ENCODE results near the gene DDR1. TPM values are rescaled to one million over a fixed set of nuclear protein-coding genes. Genes with fewer than 3 reads are reported as not detected.

DDR1 gene
- total RNA-seq, 1 donor from 2014 or later = 8.2 TPM

DNA sequence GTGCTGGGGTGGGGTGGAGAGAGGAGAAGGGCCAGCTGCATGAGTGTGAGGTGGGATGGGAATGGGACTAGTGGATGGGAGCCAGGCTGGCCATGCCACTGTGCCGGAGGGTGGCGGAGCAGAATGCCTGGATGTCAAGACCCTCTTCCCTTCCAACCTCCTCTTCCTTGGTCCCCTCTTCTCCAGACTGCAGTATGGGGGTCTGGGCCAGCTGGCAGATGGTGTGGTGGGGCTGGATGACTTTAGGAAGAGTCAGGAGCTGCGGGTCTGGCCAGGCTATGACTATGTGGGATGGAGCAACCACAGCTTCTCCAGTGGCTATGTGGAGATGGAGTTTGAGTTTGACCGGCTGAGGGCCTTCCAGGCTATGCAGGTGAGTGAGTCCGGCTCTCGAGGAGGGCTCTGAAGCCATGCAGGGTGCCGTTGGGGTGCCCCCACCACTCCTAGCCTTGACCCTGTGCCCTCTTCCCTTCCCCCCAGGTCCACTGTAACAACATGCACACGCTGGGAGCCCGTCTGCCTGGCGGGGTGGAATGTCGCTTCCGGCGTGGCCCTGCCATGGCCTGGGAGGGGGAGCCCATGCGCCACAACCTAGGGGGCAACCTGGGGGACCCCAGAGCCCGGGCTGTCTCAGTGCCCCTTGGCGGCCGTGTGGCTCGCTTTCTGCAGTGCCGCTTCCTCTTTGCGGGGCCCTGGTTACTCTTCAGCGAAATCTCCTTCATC is 7.7 kb downstream of the DDR1 start:
- no peaks in the 10 kb centered on the region for H3K9me3 Mint-ChIP-seq (ENCODE audit: unreplicated experiment)
- H3K27ac Mint-ChIP-seq (ENCODE audit: unreplicated experiment) = peak overlapping the region; percentile 61
- peaks cover 5% of the 10 kb centered on the region for H3K36me3 Mint-ChIP-seq (ENCODE audit: low read depth, unreplicated experiment)
- H3K27me3 Mint-ChIP-seq (ENCODE audit: unreplicated experiment) = peaks cover 7% of the 10 kb centered on the region
- peaks cover 2% of the 10 kb centered on the region for H3K4me1 Mint-ChIP-seq (ENCODE audit: unreplicated experiment)
- TF ChIP-seq, protein P1, sequence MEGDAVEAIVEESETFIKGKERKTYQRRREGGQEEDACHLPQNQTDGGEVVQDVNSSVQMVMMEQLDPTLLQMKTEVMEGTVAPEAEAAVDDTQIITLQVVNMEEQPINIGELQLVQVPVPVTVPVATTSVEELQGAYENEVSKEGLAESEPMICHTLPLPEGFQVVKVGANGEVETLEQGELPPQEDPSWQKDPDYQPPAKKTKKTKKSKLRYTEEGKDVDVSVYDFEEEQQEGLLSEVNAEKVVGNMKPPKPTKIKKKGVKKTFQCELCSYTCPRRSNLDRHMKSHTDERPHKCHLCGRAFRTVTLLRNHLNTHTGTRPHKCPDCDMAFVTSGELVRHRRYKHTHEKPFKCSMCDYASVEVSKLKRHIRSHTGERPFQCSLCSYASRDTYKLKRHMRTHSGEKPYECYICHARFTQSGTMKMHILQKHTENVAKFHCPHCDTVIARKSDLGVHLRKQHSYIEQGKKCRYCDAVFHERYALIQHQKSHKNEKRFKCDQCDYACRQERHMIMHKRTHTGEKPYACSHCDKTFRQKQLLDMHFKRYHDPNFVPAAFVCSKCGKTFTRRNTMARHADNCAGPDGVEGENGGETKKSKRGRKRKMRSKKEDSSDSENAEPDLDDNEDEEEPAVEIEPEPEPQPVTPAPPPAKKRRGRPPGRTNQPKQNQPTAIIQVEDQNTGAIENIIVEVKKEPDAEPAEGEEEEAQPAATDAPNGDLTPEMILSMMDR (IDR thresholded peaks at IDR 0.05; ENCODE audit: unreplicated experiment) = no peak
- H3K4me3 Mint-ChIP-seq (ENCODE audit: unreplicated experiment) = no peak overlapping the region
- no peak for DNase-seq (ENCODE audit: low spot score)

DNA sequence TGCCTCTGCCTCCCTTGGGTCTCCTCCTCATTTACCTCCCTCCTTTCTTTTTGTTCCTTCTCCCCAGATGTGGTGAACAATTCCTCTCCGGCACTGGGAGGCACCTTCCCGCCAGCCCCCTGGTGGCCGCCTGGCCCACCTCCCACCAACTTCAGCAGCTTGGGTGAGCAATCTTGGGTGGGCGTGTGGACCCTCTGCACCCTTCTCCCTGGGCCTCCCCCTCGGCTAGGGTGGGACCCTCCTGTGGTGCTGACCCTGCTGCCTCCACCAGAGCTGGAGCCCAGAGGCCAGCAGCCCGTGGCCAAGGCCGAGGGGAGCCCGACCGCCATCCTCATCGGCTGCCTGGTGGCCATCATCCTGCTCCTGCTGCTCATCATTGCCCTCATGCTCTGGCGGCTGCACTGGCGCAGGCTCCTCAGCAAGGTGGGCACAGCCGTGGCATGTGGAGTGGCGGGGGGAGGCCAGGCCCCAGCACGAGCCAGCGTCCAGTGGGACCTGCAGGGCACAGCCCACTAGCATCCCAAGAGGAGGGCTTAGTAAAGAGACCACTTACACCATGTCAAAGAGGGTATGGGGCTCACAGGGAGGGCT is 8.8 kb downstream of the DDR1 start:
- H3K27me3 Mint-ChIP-seq (ENCODE audit: unreplicated experiment) = peaks cover 9% of the 10 kb centered on the region
- no peak overlapping the region for H3K27ac Mint-ChIP-seq (ENCODE audit: unreplicated experiment)
- no peak for DNase-seq (ENCODE audit: low spot score)
- peaks cover 2% of the 10 kb centered on the region for H3K4me1 Mint-ChIP-seq (ENCODE audit: unreplicated experiment)
- no peak overlapping the region for H3K4me3 Mint-ChIP-seq (ENCODE audit: unreplicated experiment)
- H3K36me3 Mint-ChIP-seq (ENCODE audit: low read depth, unreplicated experiment) = peaks cover 5% of the 10 kb centered on the region
- TF ChIP-seq, protein P1 (IDR thresholded peaks at IDR 0.05; ENCODE audit: unreplicated experiment) = no peak
- H3K9me3 Mint-ChIP-seq (ENCODE audit: unreplicated experiment) = no peaks in the 10 kb centered on the region

DNA sequence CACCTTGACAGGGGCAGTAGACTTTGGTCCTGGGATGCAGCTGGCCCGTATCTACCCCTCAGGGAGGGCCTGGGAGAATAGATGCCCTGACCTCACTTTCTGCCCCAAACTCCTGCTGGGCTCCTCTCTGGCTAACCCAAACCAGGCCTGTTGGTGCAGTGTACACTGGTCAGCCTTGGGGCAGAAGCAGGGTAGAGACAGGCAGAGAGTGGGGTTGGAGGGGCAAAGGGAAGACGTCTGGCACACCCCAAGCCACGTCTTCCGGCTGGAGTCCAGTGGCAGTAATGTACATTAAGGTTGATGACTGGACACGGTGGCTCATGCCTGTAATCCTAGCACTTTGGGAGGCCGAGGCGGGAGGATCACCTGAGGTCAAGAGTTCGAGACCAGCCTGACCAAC is 9.3 kb downstream of the DDR1 start:
- Mint-ChIP-seq H3K27me3 (ENCODE audit: unreplicated experiment) (peaks cover 9% of the 10 kb centered on the region), H3K4me1 (ENCODE audit: unreplicated experiment) (peaks cover 2% of the 10 kb centered on the region), H3K27ac (ENCODE audit: unreplicated experiment) (no peak overlapping the region), H3K9me3 (ENCODE audit: unreplicated experiment) (no peaks in the 10 kb centered on the region), H3K4me3 (ENCODE audit: unreplicated experiment) (no peak overlapping the region), H3K36me3 (ENCODE audit: low read depth, unreplicated experiment) (peaks cover 5% of the 10 kb centered on the region)
- no peak for DNase-seq (ENCODE audit: low spot score)
- TF ChIP-seq, protein P1 (IDR thresholded peaks at IDR 0.05; ENCODE audit: unreplicated experiment) = no peak

DNA sequence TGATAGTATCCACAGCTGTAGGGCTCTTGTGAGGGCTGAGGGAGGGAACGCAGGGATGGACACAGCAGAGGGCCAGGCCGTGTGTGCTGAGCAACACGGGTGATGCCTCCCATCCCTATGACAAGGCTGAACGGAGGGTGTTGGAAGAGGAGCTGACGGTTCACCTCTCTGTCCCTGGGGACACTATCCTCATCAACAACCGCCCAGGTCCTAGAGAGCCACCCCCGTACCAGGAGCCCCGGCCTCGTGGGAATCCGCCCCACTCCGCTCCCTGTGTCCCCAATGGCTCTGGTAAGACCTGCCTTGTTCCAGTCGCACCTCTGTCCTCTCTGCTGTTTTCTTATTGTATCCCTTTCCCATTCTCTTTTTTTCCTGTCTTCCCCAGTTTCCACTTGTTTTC is 10.1 kb downstream of the DDR1 start:
- H3K4me3 Mint-ChIP-seq (ENCODE audit: unreplicated experiment) = no peak overlapping the region
- H3K36me3 Mint-ChIP-seq (ENCODE audit: low read depth, unreplicated experiment) = peaks cover 5% of the 10 kb centered on the region
- DNase-seq (ENCODE audit: low spot score) = no peak
- peaks cover 9% of the 10 kb centered on the region for H3K27me3 Mint-ChIP-seq (ENCODE audit: unreplicated experiment)
- H3K9me3 Mint-ChIP-seq (ENCODE audit: unreplicated experiment) = no peaks in the 10 kb centered on the region
- peaks cover 2% of the 10 kb centered on the region for H3K4me1 Mint-ChIP-seq (ENCODE audit: unreplicated experiment)
- no peak overlapping the region for H3K27ac Mint-ChIP-seq (ENCODE audit: unreplicated experiment)
- TF ChIP-seq, protein P1 (IDR thresholded peaks at IDR 0.05; ENCODE audit: unreplicated experiment) = no peak

DNA sequence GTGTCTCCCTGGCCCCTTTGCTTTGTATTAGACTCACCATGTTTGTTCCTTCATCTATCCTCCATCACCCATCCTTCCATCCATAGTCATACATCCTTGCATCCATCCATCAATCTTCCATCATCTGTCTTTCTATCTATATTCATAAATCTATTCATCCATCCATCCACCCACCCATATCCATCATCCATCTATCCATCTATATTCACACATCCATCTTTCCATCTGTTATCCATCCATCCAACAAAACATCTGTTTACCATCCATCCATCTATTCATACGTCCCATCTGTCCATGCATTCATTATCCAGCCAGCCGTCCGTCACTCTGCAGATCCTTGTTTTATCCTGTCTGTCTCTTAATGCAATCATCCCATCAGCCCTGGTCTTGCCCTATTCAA is 10.6 kb downstream of the DDR1 start:
- peak overlapping the region; percentile 10 for H3K4me3 Mint-ChIP-seq (ENCODE audit: unreplicated experiment)
- peaks cover 2% of the 10 kb centered on the region for H3K4me1 Mint-ChIP-seq (ENCODE audit: unreplicated experiment)
- TF ChIP-seq, protein P1 (IDR thresholded peaks at IDR 0.05; ENCODE audit: unreplicated experiment) = no peak
- DNase-seq (ENCODE audit: low spot score) = no peak
- H3K36me3 Mint-ChIP-seq (ENCODE audit: low read depth, unreplicated experiment) = peaks cover 5% of the 10 kb centered on the region
- H3K27ac Mint-ChIP-seq (ENCODE audit: unreplicated experiment) = peak overlapping the region; percentile 3
- no peaks in the 10 kb centered on the region for H3K9me3 Mint-ChIP-seq (ENCODE audit: unreplicated experiment)
- H3K27me3 Mint-ChIP-seq (ENCODE audit: unreplicated experiment) = peaks cover 9% of the 10 kb centered on the region

Measured in endothelial cell (in vitro differentiated cells).